Neural cell (in vitro differentiated cells): ENCODE measurements around the gene PTPRS. TPM values are rescaled to one million over a fixed set of nuclear protein-coding genes. Genes with fewer than 3 reads are reported as not detected.
"Not testable (repeated sequence)": the region's sequence is repeated elsewhere in the genome, so short reads cannot be mapped to it uniquely, and the experiment has no call there.

Experiments used
- H2AFZ ChIP-seq: fragments of 200-600, 300-800 bp; sonication (generic), shearing (Covaris generic); 2 replicates; pipeline ENCODE4 v1.6.0; 2014; ENCODE audit warnings: low read depth, mild to moderate bottlenecking, antibody characterized with exemption, low read length, moderate library complexity
- H3F3A ChIP-seq: fragments of 200-600 bp; shearing (Covaris generic); 2 replicates; pipeline ENCODE4 v1.6.1; 2016; ENCODE audit warnings: mild to moderate bottlenecking, moderate library complexity, mixed read lengths, antibody characterized with exemption, low read length; ENCODE audit not compliant: insufficient read depth, poor library complexity, severe bottlenecking
- H3K27ac ChIP-seq: fragments of 200-600, 300-800 bp; sonication (generic), shearing (Covaris generic); 2 replicates; pipeline ENCODE4 v1.5.1; 2014; ENCODE audit warnings: mild to moderate bottlenecking, low read length, moderate library complexity
- H3K27me3 ChIP-seq: fragments of 300-800, 200-600 bp; sonication (generic), shearing (Covaris generic); 2 replicates; pipeline ENCODE4 v1.6.0; 2014; ENCODE audit warnings: mild to moderate bottlenecking, low read depth, low read length, moderate library complexity; ENCODE audit not compliant: insufficient read depth
- H3K36me3 ChIP-seq: fragments of 300-800, 200-600 bp; sonication (generic), shearing (Covaris generic); 2 replicates; pipeline ENCODE4 v1.5.1; 2014; ENCODE audit warnings: mild to moderate bottlenecking, antibody characterized with exemption, low read length, moderate library complexity; ENCODE audit not compliant: insufficient read depth
- H3K4me2 ChIP-seq: fragments of 300-800, 200-600 bp; sonication (generic), shearing (Covaris generic); 2 replicates; pipeline ENCODE4 v1.6.0; 2014; ENCODE audit warnings: mild to moderate bottlenecking, low read length
- H3K4me3 ChIP-seq: fragments of 300-800, 200-600 bp; sonication (generic), shearing (Covaris generic); 2 replicates; pipeline ENCODE4 v1.5.1; 2014; ENCODE audit warnings: mild to moderate bottlenecking, low read length, moderate library complexity
- H3K79me2 ChIP-seq: fragments of 200-600 bp; shearing (Covaris generic); replicated peaks from 2 replicates; pipeline ENCODE4 v1.6.0; 2014; ENCODE audit warnings: mild to moderate bottlenecking, low read length, moderate library complexity; ENCODE audit not compliant: insufficient read depth
- H3K9ac ChIP-seq: fragments of 300-800, 200-600 bp; sonication (generic), shearing (Covaris generic); 2 replicates; pipeline ENCODE4 v1.6.1; 2016; ENCODE audit warnings: mild to moderate bottlenecking, low read length, mixed read lengths
- H3K9me2 ChIP-seq: fragments of 200-600 bp; shearing (Covaris generic); 2 replicates; pipeline ENCODE4 v1.6.1; 2016; ENCODE audit warnings: mild to moderate bottlenecking, low read length, mixed read lengths; ENCODE audit not compliant: insufficient read depth
- H3K9me3 ChIP-seq: fragments of 200-600, 300-800 bp; sonication (generic), shearing (Covaris generic); 2 replicates; pipeline ENCODE4 v1.6.1; 2016; ENCODE audit warnings: mild to moderate bottlenecking, mixed run types, low read length, moderate library complexity, mixed read lengths
- H4K20me1 ChIP-seq: fragments of 200-600 bp; shearing (Covaris generic); 2 replicates; pipeline ENCODE4 v1.6.1; 2016; ENCODE audit warnings: mild to moderate bottlenecking, mixed run types; ENCODE audit not compliant: insufficient read depth
- EP300 ChIP-seq: fragments of 450-650 bp; conservative IDR thresholded peaks from 2 replicates; pipeline ENCODE4 v1.6.1; 2014; ENCODE audit warnings: antibody characterized with exemption, mild to moderate bottlenecking, moderate library complexity; ENCODE audit not compliant: poor library complexity, severe bottlenecking
- EZH2 ChIP-seq: fragments of 200-600, 300-800 bp; shearing (Covaris generic), sonication (generic); IDR thresholded peaks from 2 replicates; pipeline ENCODE4 v1.6.1; 2014; ENCODE audit warnings: antibody characterized with exemption, low read length, borderline replicate concordance, mild to moderate bottlenecking; ENCODE audit not compliant: insufficient read depth, poor library complexity, severe bottlenecking
- MXI1 ChIP-seq: fragments of 450-650 bp; conservative IDR thresholded peaks from 2 replicates; pipeline ENCODE4 v1.6.1; 2014; ENCODE audit warnings: antibody characterized with exemption, mild to moderate bottlenecking; ENCODE audit not compliant: poor library complexity, severe bottlenecking
- POLR2AphosphoS5 ChIP-seq: IDR thresholded peaks from 2 replicates; pipeline ENCODE4 v1.6.1; 2012
- RAD21 ChIP-seq: fragments of 450-650 bp; conservative IDR thresholded peaks from 2 replicates; pipeline ENCODE4 v1.6.1; 2014; ENCODE audit warnings: antibody characterized with exemption, mild to moderate bottlenecking, moderate library complexity
- SMC3 ChIP-seq: fragments of 450-650 bp; conservative IDR thresholded peaks from 2 replicates; pipeline ENCODE4 v1.6.1; 2014; ENCODE audit warnings: antibody characterized with exemption, mild to moderate bottlenecking, moderate library complexity; ENCODE audit not compliant: poor library complexity
- TAF1 ChIP-seq: IDR thresholded peaks from 2 replicates; pipeline ENCODE4 v1.6.1; 2012; ENCODE audit warnings: low read depth
- polyA plus RNA-seq: library from polyadenylated mRNA; depleted of rRNA; stranded (reverse); fragments of >200 nt; gene quantifications from 2 replicates; pipeline ENCODE4 v1.2.3, GENCODE V29; 2014
- TF ChIP-seq, protein P1 (sequence below): fragments of 450-650 bp; IDR thresholded peaks from 2 replicates; pipeline ENCODE4 v1.5.1; 2014; ENCODE audit warnings: antibody characterized with exemption, mild to moderate bottlenecking, moderate library complexity; ENCODE audit not compliant: poor library complexity, severe bottlenecking
- TF ChIP-seq, protein P2 (sequence below): IDR thresholded peaks from 2 replicates; pipeline ENCODE4 v1.6.1; 2012; ENCODE audit warnings: borderline replicate concordance

Gene PTPRS
- polyA plus RNA-seq, 1 donor from 2014 or later = 121 TPM

DNA sequence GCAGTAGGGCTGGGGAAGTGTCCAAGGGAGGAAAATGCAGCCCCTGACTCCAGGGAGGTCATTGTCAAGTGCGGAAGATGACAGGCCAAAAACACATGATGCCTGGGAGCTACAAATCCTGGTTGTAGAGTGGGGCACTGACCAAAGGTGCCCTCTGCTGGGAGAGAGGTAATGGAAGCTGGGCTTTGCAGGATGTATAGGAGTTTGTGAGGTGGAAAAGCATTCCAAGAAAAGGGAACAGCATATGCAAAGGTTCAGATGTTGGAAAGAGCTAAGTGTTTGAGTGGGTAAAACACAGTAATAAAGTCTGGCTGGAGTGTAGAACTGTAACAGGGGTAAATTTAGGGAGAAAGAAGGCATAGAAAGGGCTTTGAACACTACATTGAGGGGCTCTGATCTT lies 46.9 kb upstream of the PTPRS start:
- H3K36me3 ChIP-seq = no peaks in the 10 kb centered on the region
- H3K27me3 ChIP-seq = no peaks in the 10 kb centered on the region
- H4K20me1 ChIP-seq = no peaks in the 10 kb centered on the region
- peaks cover 3% of the 10 kb centered on the region for H3K9me3 ChIP-seq
- H3K79me2 ChIP-seq = no peaks in the 10 kb centered on the region
- TF ChIP-seq MXI1 (no peak), SMC3 (no peak), POLR2AphosphoS5 (no peak), RAD21 (no peak), EZH2 (no peak), TAF1 (no peak), EP300 (no peak)
- TF ChIP-seq, protein P1, sequence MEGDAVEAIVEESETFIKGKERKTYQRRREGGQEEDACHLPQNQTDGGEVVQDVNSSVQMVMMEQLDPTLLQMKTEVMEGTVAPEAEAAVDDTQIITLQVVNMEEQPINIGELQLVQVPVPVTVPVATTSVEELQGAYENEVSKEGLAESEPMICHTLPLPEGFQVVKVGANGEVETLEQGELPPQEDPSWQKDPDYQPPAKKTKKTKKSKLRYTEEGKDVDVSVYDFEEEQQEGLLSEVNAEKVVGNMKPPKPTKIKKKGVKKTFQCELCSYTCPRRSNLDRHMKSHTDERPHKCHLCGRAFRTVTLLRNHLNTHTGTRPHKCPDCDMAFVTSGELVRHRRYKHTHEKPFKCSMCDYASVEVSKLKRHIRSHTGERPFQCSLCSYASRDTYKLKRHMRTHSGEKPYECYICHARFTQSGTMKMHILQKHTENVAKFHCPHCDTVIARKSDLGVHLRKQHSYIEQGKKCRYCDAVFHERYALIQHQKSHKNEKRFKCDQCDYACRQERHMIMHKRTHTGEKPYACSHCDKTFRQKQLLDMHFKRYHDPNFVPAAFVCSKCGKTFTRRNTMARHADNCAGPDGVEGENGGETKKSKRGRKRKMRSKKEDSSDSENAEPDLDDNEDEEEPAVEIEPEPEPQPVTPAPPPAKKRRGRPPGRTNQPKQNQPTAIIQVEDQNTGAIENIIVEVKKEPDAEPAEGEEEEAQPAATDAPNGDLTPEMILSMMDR = no peak
- TF ChIP-seq, protein P2, sequence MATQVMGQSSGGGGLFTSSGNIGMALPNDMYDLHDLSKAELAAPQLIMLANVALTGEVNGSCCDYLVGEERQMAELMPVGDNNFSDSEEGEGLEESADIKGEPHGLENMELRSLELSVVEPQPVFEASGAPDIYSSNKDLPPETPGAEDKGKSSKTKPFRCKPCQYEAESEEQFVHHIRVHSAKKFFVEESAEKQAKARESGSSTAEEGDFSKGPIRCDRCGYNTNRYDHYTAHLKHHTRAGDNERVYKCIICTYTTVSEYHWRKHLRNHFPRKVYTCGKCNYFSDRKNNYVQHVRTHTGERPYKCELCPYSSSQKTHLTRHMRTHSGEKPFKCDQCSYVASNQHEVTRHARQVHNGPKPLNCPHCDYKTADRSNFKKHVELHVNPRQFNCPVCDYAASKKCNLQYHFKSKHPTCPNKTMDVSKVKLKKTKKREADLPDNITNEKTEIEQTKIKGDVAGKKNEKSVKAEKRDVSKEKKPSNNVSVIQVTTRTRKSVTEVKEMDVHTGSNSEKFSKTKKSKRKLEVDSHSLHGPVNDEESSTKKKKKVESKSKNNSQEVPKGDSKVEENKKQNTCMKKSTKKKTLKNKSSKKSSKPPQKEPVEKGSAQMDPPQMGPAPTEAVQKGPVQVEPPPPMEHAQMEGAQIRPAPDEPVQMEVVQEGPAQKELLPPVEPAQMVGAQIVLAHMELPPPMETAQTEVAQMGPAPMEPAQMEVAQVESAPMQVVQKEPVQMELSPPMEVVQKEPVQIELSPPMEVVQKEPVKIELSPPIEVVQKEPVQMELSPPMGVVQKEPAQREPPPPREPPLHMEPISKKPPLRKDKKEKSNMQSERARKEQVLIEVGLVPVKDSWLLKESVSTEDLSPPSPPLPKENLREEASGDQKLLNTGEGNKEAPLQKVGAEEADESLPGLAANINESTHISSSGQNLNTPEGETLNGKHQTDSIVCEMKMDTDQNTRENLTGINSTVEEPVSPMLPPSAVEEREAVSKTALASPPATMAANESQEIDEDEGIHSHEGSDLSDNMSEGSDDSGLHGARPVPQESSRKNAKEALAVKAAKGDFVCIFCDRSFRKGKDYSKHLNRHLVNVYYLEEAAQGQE = no peak
- no peaks in the 10 kb centered on the region for H3K9me2 ChIP-seq
- no peak overlapping the region for H3K9ac ChIP-seq
- no peak overlapping the region for H3K4me2 ChIP-seq
- no peaks in the 10 kb centered on the region for H3F3A ChIP-seq
- H2AFZ ChIP-seq = no peak overlapping the region
- no peak overlapping the region for H3K4me3 ChIP-seq
- no peak overlapping the region for H3K27ac ChIP-seq

DNA sequence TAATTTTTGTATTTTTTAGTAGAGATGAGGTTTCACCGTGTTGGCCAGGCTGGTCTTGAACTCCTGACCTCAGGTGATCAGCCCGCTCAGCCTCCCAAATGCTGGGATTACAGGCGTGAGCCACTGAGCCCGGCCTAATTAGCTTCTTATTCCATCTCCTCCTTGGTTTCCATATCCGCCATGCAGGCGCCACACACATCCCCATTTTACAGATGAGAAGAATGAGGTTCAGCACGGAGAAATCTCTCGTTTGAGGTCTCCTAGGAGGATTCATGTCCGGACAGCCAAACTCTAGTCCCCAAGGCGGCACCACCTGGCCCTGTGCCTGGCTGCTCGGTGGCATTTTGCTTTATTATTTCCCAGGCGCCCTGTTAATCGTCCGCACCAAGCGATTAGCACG lies 46.2 kb upstream of the PTPRS start:
- Histone ChIP-seq H2AFZ (no peak overlapping the region), H3K9ac (no peak overlapping the region), H3K9me2 (no peaks in the 10 kb centered on the region), H3K27ac (no peak overlapping the region), H3K4me2 (no peak overlapping the region), H3K36me3 (no peaks in the 10 kb centered on the region), H3K9me3 (peaks cover 4% of the 10 kb centered on the region), H3F3A (no peaks in the 10 kb centered on the region), H3K4me3 (no peak overlapping the region), H4K20me1 (no peaks in the 10 kb centered on the region), H3K27me3 (no peaks in the 10 kb centered on the region), H3K79me2 (no peaks in the 10 kb centered on the region)
- TF ChIP-seq MXI1 = no peak
- TF ChIP-seq SMC3 = no peak
- TF ChIP-seq EZH2 = no peak
- no peak for TF ChIP-seq RAD21
- TF ChIP-seq, protein P2 = no peak
- TF ChIP-seq, protein P1 = no peak
- no peak for TF ChIP-seq POLR2AphosphoS5
- no peak for TF ChIP-seq EP300
- no peak for TF ChIP-seq TAF1

DNA sequence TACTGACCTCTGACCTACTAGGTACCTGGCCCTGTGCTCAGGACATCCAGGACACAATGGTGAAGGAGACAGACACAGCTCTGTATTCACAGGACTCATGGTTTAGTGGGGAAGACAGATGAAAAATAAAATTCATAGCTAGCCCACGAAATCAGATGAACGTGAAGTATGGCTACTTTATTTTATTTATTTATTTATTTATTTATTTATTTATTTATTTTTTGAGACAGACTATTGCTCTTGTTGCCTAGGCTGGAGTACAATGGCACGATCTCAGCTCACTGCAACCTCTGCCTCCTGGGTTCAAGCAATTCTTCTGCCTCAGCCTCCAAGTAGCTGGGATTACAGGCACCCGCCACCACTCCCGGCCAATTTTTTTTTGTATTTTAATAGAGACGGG lies 40.6 kb upstream of the PTPRS start:
- not testable (repeated sequence) for H3F3A ChIP-seq, H3K4me2 ChIP-seq, H4K20me1 ChIP-seq, H3K27me3 ChIP-seq, H3K36me3 ChIP-seq, H3K9ac ChIP-seq, H2AFZ ChIP-seq, H3K27ac ChIP-seq, H3K9me3 ChIP-seq, H3K4me3 ChIP-seq, H3K79me2 ChIP-seq, H3K9me2 ChIP-seq
